Cardiac fibroblast (primary cell): ENCODE data around the gene MSMB.
"Not testable (repeated sequence)": the region's sequence is repeated elsewhere in the genome, so short reads cannot be mapped to it uniquely, and the experiment has no call there.

Source experiments
- DNase-seq, 2 donors: peaks; one replicate each; pipeline versions ENCODE4 v3.0.0 to v3.0.0-alpha.2; 2010; ENCODE audit warnings: low read depth in 2 of 2
- H3K4me3 ChIP-seq, 2 donors: replicated peaks in 1 of 2; 1 replicate in 1 of 2; 2 replicates in 1 of 2; pipeline ENCODE4 v1.5.1; 2011; ENCODE audit warnings: low read depth in 2 of 2, low read length in 2 of 2, mild to moderate bottlenecking in 2 of 2, moderate library complexity in 1 of 2
- CTCF ChIP-seq: IDR thresholded peaks from one replicate; pipeline ENCODE4 v1.5.1; 2011; ENCODE audit warnings: low read depth, mild to moderate bottlenecking, low read length, inconsistent platforms

MSMB gene

GRCh38 chr10:46069771-46070463 lies 23.8 kb upstream of the MSMB start:
- TF ChIP-seq CTCF = no peak
- DNase-seq = no peak
- no peak overlapping the region for H3K4me3 ChIP-seq

GRCh38 chr10:46068905-46069304 lies 22.8 kb upstream of the MSMB start:
- TF ChIP-seq CTCF = no peak
- DNase-seq = no peak
- no peak overlapping the region for H3K4me3 ChIP-seq

GRCh38 chr10:46068117-46068516 lies 22.0 kb upstream of the MSMB start:
- TF ChIP-seq CTCF = no peak
- DNase-seq = no peak
- H3K4me3 ChIP-seq = no peak overlapping the region

GRCh38 chr10:46064269-46064817 lies 18.3 kb upstream of the MSMB start:
- TF ChIP-seq CTCF = no peak

GRCh38 chr10:46062723-46063428 lies 16.8 kb upstream of the MSMB start:
- no peak overlapping the region for H3K4me3 ChIP-seq

More at GRCh38 chr10:46064269-46064817, 18.3 kb upstream of the MSMB start:
- DNase-seq = no peak
- H3K4me3 ChIP-seq = no peak overlapping the region

GRCh38 chr10:46060706-46061105 lies 14.6 kb upstream of the MSMB start:
- DNase-seq = no peak
- no peak for TF ChIP-seq CTCF
- no peak overlapping the region for H3K4me3 ChIP-seq

More at GRCh38 chr10:46062723-46063428, 16.8 kb upstream of the MSMB start:
- DNase-seq = no peak
- TF ChIP-seq CTCF = no peak

- DNase-seq, H3K4me3 ChIP-seq: not testable (repeated sequence)
Observed at GRCh38 chr10:46057927-46058326, 11.9 kb upstream of the MSMB start.
